K562 (cell line): ENCODE measurements around the gene MAP3K2. TPM values are rescaled to one million over a fixed set of nuclear protein-coding genes. Genes with fewer than 3 reads are reported as not detected.

Source experiments
- ARID1B ChIP-seq: fragments of 450-650 bp; IDR thresholded peaks from 2 replicates; pipeline ENCODE4 v1.6.1; 2016; ENCODE audit warnings: antibody characterized with exemption, mild to moderate bottlenecking, inconsistent platforms
- ATF7 ChIP-seq: fragments of 450-650 bp; IDR thresholded peaks from 2 replicates; pipeline ENCODE4 v1.7.1; 2014; ENCODE audit warnings: mild to moderate bottlenecking, moderate library complexity
- BCL6 ChIP-seq: fragments of 250-450 bp; sonication (Bioruptor Pico); IDR thresholded peaks from 2 replicates; pipeline ENCODE4 v1.4.0; 2020
- DACH1 ChIP-seq: fragments of 450-650 bp; IDR thresholded peaks from 2 replicates; pipeline ENCODE4 v1.6.1; 2018; ENCODE audit not compliant: partially characterized antibody
- DPF2 ChIP-seq: fragments of 450-650 bp; IDR thresholded peaks from 2 replicates; pipeline ENCODE4 v1.6.1; 2016
- RERE ChIP-seq: sonication (generic); formaldehyde crosslinking; IDR thresholded peaks from 2 replicates; pipeline ENCODE4 v1.8.0; 2023; ENCODE audit warnings: missing genetic modification reagents, mild to moderate bottlenecking, borderline replicate concordance
- REST ChIP-seq, 2 experiments: fragments of 450-650 bp; formaldehyde crosslinking in 1 of 2; IDR thresholded peaks; 2 replicates each; pipeline versions ENCODE4 v1.4.0 to v1.6.1; 2014 to 2020; ENCODE audit warnings: mild to moderate bottlenecking in 2 of 2, borderline replicate concordance in 1 of 2, low read depth in 1 of 2
- SAP30 ChIP-seq: fragments of 200-600 bp; sonication (generic); IDR thresholded peaks from 2 replicates; pipeline ENCODE4 v1.6.1; 2012; ENCODE audit warnings: borderline replicate concordance, low read depth, mild to moderate bottlenecking, moderate library complexity, low read length, control low read depth, inconsistent platforms; ENCODE audit not compliant: insufficient read depth, poor library complexity, severe bottlenecking
- SETDB1 ChIP-seq: IDR thresholded peaks from one replicate; pipeline ENCODE4 v1.6.1; 2012; ENCODE audit warnings: low read length, control low read depth, inconsistent platforms
- TFAP4 ChIP-seq: sonication (generic); formaldehyde crosslinking; IDR thresholded peaks from 2 replicates; pipeline ENCODE4 v1.8.0; 2022; ENCODE audit warnings: missing genetic modification reagents, mild to moderate bottlenecking, moderate library complexity, borderline replicate concordance
- YY1 ChIP-seq, 3 experiments: IDR thresholded peaks; 2 replicates each; pipeline ENCODE4 v1.6.1; 2011; ENCODE audit warnings: low read length in 2 of 3, mild to moderate bottlenecking in 2 of 3, moderate library complexity in 2 of 3, borderline replicate concordance in 1 of 3, control low read depth in 1 of 3, low read depth in 1 of 3; ENCODE audit not compliant: insufficient read depth in 3 of 3, insufficient replicate concordance in 2 of 3, control insufficient read depth in 1 of 3, insufficient read length in 1 of 3; ENCODE audit errors: extremely low read depth in 1 of 3
- ZNF354B ChIP-seq: fragments of 250-450 bp; sonication (Bioruptor Pico); IDR thresholded peaks from 2 replicates; pipeline ENCODE4 v1.4.0; 2020
- ZNF444 ChIP-seq: fragments of 250-450 bp; sonication (Bioruptor Pico); IDR thresholded peaks from 2 replicates; pipeline ENCODE4 v1.4.0; 2020; ENCODE audit warnings: mild to moderate bottlenecking, moderate library complexity
- ZNF778 ChIP-seq: fragments of 450-650 bp; formaldehyde crosslinking; IDR thresholded peaks from 2 replicates; pipeline ENCODE4 v1.4.0; 2020; ENCODE audit warnings: mild to moderate bottlenecking, moderate library complexity
- polyA plus RNA-seq, 8 experiments: library from polyadenylated mRNA; depleted of rRNA in 4 of 8; stranded (reverse) in 5 of 8; unstranded in 3 of 8; fragments of >200 nt; fragmentation: Nextera tagmentation in 2 of 8; fragmentation: Illumina TruSeq in 1 of 8; extraction: Ambion mirVana in 2 of 8; extraction: Trizol in 1 of 8; gene quantifications; 2 replicates each; pipeline versions ENCODE4 v1.2.1 to v1.2.3, GENCODE V29; 2011 to 2014; ENCODE audit warnings: inconsistent platforms in 1 of 8, missing spikeins in 1 of 8
- total RNA-seq, 7 experiments: library from RNA; depleted of rRNA in 6 of 7; stranded (reverse); fragments of >200 nt in 6 of 7; fragmentation: Illumina TruSeq in 2 of 7; extraction: Trizol in 2 of 7; gene quantifications; 2 replicates each; pipeline versions ENCODE4 v1.2.1 to v1.2.3, GENCODE V29; 2011 to 2021; ENCODE audit warnings: low replicate concordance in 1 of 7

MAP3K2 gene
- total and polyA plus RNA-seq, 9 of the 15 experiments (the other 6 are each of a cell fraction or from before 2014, with no cell fraction given): 1.2 to 14.2 (median 5.7) TPM

GRCh38 chr2:127398239-127398590 is 10.4 kb upstream of the MAP3K2 start (continued):
- TF ChIP-seq SETDB1: peak; percentile 80
- TF ChIP-seq RERE: no peak
- 0 out of 2 replicates have a peak, but pooled peaks have one; percentile 5 for TF ChIP-seq REST (IDR thresholded peaks at IDR 0.05; ENCODE audit: borderline replicate concordance)
- no peak for TF ChIP-seq REST (CRISPR knock-in tag; IDR thresholded peaks at IDR 0.05; ENCODE audit: low read depth)
- TF ChIP-seq YY1 (IDR thresholded peaks at IDR 0.05; ENCODE audit: borderline replicate concordance in 1 of 3, control insufficient read depth in 1 of 3, extremely low read depth in 1 of 3, insufficient read depth in 3 of 3, insufficient read length in 1 of 3, insufficient replicate concordance in 2 of 3, low read depth in 1 of 3, low read length in 2 of 3): no peak
- TF ChIP-seq TFAP4 (CRISPR knock-in tag): peak; percentile 100
- TF ChIP-seq SAP30: no peak
- TF ChIP-seq DPF2: peak; percentile 76
- TF ChIP-seq ZNF778 (CRISPR knock-in tag): no peak
- TF ChIP-seq BCL6 (CRISPR knock-in tag): no peak
- no peak for TF ChIP-seq ZNF444 (CRISPR knock-in tag)
- no peak for TF ChIP-seq ZNF354B (CRISPR knock-in tag)
- TF ChIP-seq DACH1: peak; percentile 99
- TF ChIP-seq ATF7: peak; percentile 65
- TF ChIP-seq ARID1B: peak; percentile 65
